RWPE1 (cell line): Measurements from ENCODE around the gene TRAPPC8.

ENCODE experiments used
- CTCF ChIA-PET: fragments of 350-600 bp; sonication (Branson Sonifier 250); formaldehyde crosslinking; extraction: SDS; loops from one replicate; lab custom pipeline; 2021; lab: Yijun Ruan, JAX
- POLR2A ChIA-PET: fragments of 400-600 bp; formaldehyde crosslinking; extraction: SDS; loops from one replicate; lab custom pipeline; 2020; ENCODE audit warnings: antibody characterized with exemption; ENCODE audit not compliant: low non-redundant PET; lab: Yijun Ruan, JAX
- DNase-seq: peaks from one replicate; pipeline ENCODE4 v3.0.0; 2012; ENCODE audit warnings: low spot score
- H3K27ac ChIP-seq: fragments of 450-650 bp; 2 replicates; pipeline ENCODE4 v1.5.1; 2017
- CTCF ChIP-seq: fragments of 450-650 bp; conservative IDR thresholded peaks from 2 replicates; pipeline ENCODE4 v1.5.1; 2017; ENCODE audit warnings: low read depth, mild to moderate bottlenecking

The TRAPPC8 gene

GRCh38 chr18:31798399-31798798 lies 144.5 kb downstream of the TRAPPC8 start:
- no peak for DNase-seq
- POLR2A ChIA-PET, result no interaction called here
- TF ChIP-seq CTCF, result no peak
- CTCF ChIA-PET, result no interaction called here
- no peak overlapping the region for H3K27ac ChIP-seq

- no peak for DNase-seq
- TF ChIP-seq CTCF, result no peak
- H3K27ac ChIP-seq, result no peak overlapping the region
- CTCF ChIA-PET, result no interaction called here
- POLR2A ChIA-PET, result no interaction called here
Measured at GRCh38 chr18:31795747-31796146, 147.2 kb downstream of the TRAPPC8 start.

GRCh38 chr18:31793531-31793930 lies 149.4 kb downstream of the TRAPPC8 start:
- no peak for TF ChIP-seq CTCF
- DNase-seq, result no peak
- POLR2A ChIA-PET, result no interaction called here
- no peak overlapping the region for H3K27ac ChIP-seq
- CTCF ChIA-PET, result no interaction called here

GRCh38 chr18:31792580-31792911 lies 150.4 kb downstream of the TRAPPC8 start:
- no peak overlapping the region for H3K27ac ChIP-seq
- ChIA-PET POLR2A (no interaction called here), CTCF (no interaction called here)
- DNase-seq, result no peak
- TF ChIP-seq CTCF, result no peak

GRCh38 chr18:31791817-31792579 lies 150.9 kb downstream of the TRAPPC8 start:
- no peak for DNase-seq
- H3K27ac ChIP-seq, result no peak overlapping the region
- ChIA-PET POLR2A (no interaction called here), CTCF (interaction anchor here (0.6 kb wide), 1 partner anchor 55 kb away, joined by 4 read pairs; no protein-coding TSS in a partner anchor)
- TF ChIP-seq CTCF, result no peak

GRCh38 chr18:31789409-31789808 lies 153.5 kb downstream of the TRAPPC8 start:
- CTCF ChIA-PET, result no interaction called here
- no peak for TF ChIP-seq CTCF
- no peak for DNase-seq
- no peak overlapping the region for H3K27ac ChIP-seq
- POLR2A ChIA-PET, result no interaction called here

GRCh38 chr18:31783059-31783458 lies 159.9 kb downstream of the TRAPPC8 start:
- no peak overlapping the region for H3K27ac ChIP-seq
- ChIA-PET CTCF (no interaction called here), POLR2A (no interaction called here)
- TF ChIP-seq CTCF, result no peak
- DNase-seq, result no peak
